GF-D8 (cell line): ENCODE data around the gene OSGIN1.
A peak's percentile ranks its signal among the peaks of the same experiment; 100 is the strongest.
"Not testable (repeated sequence)": the region's sequence is repeated elsewhere in the genome, so short reads cannot be mapped to it uniquely, and the experiment has no call there.

Experiments
- DNase-seq: peaks from one replicate; lab custom pipeline; 2025; lab: John Stamatoyannopoulos, UW

Gene OSGIN1

GRCh38 chr16:83941546-83941945 lies 11.5 kb upstream of the OSGIN1 start:
- DNase-seq = not testable (repeated sequence)

- DNase-seq = no peak
Observed at GRCh38 chr16:83942074-83942473, 11.0 kb upstream of the OSGIN1 start.

- no peak for DNase-seq
Observed at GRCh38 chr16:83942815-83943515, 10.1 kb upstream of the OSGIN1 start.

GRCh38 chr16:83943516-83944050 lies 9.5 kb upstream of the OSGIN1 start:
- DNase-seq = no peak

GRCh38 chr16:83945587-83945986 lies 7.5 kb upstream of the OSGIN1 start:
- DNase-seq = no peak

GRCh38 chr16:83946154-83946780 lies 6.8 kb upstream of the OSGIN1 start:
- DNase-seq = no peak

- DNase-seq = no peak
Observed at GRCh38 chr16:83946781-83947566, 6.1 kb upstream of the OSGIN1 start.

- no peak for DNase-seq
Observed at GRCh38 chr16:83947642-83948234, 5.3 kb upstream of the OSGIN1 start.

GRCh38 chr16:83948914-83949723 lies 3.9 kb upstream of the OSGIN1 start:
- DNase-seq = no peak

GRCh38 chr16:83949724-83950001 lies 3.4 kb upstream of the OSGIN1 start:
- no peak for DNase-seq

- DNase-seq = not testable (repeated sequence)
Observed at GRCh38 chr16:83950862-83951399, 2.1 kb upstream of the OSGIN1 start.

GRCh38 chr16:83951544-83951943 lies 1.5 kb upstream of the OSGIN1 start:
- DNase-seq = no peak

GRCh38 chr16:83952587-83952939 lies 477 bp upstream of the OSGIN1 start:
- no peak for DNase-seq

GRCh38 chr16:83953796-83954576 lies 946 bp downstream of the OSGIN1 start:
- DNase-seq = no peak

GRCh38 chr16:83954577-83955016 lies 1.6 kb downstream of the OSGIN1 start:
- DNase-seq = no peak

GRCh38 chr16:83955218-83956130 lies 2.4 kb downstream of the OSGIN1 start:
- no peak for DNase-seq

- peak; percentile 34 for DNase-seq
Observed at GRCh38 chr16:83956336-83957289, 3.6 kb downstream of the OSGIN1 start.

- DNase-seq = no peak
Observed at GRCh38 chr16:83957296-83957855, 4.3 kb downstream of the OSGIN1 start.
